HG03039 (cell line): ENCODE data around the gene DENND10.
"Not testable (repeated sequence)": the region's sequence is repeated elsewhere in the genome, so short reads cannot be mapped to it uniquely, and the experiment has no call there.

Experiments used
- ATAC-seq: cut with Tn5 transposase; IDR thresholded peaks from one replicate; pipeline ENCODE4 v1.9.1; 2021; ENCODE audit warnings: mild to moderate bottlenecking, moderate library complexity; ENCODE audit not compliant: unreplicated experiment

The DENND10 gene

GRCh38 chr10:119129721-119130120 is 25.8 kb downstream of the DENND10 start:
- ATAC-seq = no peak

GRCh38 chr10:119131512-119132240 is 27.8 kb downstream of the DENND10 start:
- no peak for ATAC-seq

DNA sequence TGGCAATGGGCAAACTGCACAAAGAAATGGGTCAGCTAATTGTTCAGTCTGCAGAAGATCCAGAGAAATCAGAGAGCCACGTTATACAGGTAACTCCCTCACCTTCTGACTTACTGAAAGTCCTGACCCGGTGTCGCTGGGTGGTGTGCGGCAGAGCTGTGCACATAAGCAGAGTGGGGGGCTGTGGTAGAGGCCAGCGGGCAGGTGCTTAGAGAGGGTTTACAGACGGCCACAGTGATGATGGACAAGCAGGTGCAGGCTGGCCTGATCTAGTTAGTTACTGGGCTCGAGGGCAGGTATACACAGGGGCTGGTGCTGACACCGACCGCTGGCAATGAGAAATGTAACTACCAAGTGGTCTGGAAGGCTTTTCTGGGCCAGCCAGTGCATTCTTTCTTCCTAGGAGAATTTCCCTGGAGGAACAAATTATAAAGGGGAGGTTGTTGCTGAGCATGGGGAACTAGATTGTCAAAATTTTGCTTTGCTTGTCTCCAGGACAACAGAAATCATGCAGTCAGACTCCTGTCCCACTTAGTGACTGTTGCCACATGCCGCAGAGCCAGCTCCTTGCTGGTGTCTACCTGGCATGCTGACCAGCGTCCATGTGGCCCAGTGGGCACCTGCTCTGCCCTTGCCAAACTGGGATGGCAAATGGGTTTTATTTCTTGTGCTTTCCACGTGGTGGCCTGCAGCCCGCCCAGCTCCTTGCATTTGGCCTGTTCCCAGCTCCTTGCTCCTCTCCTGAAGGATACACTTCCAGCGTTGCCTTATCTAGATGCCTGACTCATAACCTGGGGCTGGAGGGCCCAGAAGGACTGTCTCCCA is 28.8 kb downstream of the DENND10 start:
- ATAC-seq = no peak

DNA sequence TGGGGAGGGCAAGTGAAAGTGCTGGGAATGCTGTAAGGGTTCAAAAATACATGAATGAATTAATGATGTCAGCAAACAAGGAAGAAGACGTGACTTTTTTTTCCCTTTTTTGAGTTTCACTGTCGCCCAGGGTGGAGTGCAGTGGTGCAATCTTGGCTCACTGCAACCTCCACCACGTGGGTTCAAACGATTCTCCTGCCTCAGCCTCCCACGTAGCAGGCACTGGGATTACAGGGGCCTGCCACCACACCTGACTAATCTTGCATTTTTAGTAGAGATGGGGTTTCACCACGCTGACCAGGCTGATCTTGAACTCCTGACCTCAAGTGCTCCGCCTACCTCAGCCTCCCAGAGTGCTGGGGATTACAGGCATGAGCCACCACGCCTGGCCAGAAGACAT is 30.0 kb downstream of the DENND10 start:
- ATAC-seq = no peak

GRCh38 chr10:119135513-119135881 is 31.6 kb downstream of the DENND10 start:
- no peak for ATAC-seq

DNA sequence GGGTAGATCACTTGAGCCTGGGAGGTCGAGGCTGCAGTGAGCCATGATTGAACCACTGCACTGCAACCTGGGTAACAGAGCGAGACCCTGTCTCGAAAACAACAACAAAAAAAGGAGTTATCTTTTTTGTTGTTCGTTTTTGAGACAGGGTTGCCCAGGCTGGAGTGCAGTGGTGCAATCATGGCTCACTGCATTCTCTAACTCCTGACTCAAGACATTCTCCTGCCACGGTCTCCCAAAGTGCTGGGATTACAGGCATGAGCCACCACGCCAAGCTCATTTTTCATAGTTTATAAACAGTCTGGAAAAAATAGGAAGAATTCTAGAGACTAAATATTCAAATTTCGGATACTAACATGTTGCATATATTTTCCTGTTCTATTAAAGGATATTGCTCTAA is 32.2 kb downstream of the DENND10 start:
- no peak for ATAC-seq

- ATAC-seq = not testable (repeated sequence)
Observed at GRCh38 chr10:119137878-119138277, 34.0 kb downstream of the DENND10 start.

DNA sequence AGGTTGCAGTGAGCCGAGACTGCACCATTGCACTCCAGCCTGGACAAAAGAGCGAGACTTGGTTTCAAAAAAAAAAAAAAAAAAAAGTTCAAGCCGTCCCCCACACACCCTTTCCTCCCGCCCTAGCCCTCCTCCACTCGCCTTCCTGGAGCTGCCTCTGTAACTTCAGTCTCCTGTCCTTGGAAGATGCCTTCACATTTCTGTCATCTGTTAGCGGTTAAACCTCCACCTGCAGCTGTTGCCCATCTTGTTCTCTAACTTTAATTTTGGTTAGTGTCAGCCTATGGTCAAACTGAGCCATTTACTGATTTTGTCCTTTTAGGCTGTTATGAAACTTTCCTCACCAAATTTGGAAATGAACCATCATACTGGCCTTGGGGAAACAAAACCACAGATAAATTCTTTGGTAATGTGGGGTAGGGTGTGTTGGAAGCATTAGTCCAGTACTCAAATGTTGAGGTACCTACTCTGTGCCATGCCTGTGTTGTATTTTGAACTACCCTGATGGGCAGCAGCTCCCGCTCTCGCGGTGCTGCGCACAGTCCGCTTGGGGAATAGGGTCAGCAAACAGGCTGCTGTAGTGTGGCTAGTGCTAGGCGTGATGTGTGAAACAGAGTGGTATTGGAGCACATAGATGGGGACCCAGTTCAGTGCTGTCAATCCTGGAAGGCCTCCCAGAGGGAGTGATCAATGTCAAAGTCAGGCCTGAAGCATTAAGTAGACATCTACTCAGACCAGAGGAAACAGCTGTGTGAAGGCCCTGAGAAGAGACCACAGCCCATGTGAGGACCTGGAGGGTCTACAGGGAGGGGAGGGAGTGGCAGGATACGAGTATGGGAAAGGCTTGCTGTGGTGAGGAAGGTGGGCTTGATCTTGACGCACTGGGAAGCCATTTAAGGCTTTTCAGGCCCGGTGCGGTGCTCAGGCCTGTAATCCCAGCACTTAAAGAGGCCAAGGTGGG is 34.7 kb downstream of the DENND10 start:
- no peak for ATAC-seq

- ATAC-seq = no peak
Observed at GRCh38 chr10:119139464-119140067, 35.7 kb downstream of the DENND10 start.

- ATAC-seq = no peak
Observed at GRCh38 chr10:119140603-119141245, 36.8 kb downstream of the DENND10 start.

DNA sequence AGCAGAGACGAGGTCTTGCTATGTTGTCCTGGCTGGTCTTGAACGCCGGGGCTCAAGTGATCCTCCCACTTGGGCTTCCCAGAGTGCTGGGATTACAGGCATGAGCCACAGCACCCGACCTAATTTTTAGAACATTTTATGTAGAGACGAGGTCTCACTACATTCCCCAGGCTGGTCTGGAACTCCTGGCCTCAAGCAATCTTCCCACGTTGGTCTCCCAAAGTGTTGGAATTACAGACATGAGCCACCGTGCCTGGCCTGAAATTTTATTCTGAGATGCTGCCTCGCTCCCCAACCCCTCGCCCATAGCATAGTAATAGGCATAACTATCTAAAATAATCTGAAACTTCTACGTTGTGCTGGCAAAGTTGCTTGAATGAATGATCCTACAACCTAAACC is 39.7 kb downstream of the DENND10 start:
- no peak for ATAC-seq

DNA sequence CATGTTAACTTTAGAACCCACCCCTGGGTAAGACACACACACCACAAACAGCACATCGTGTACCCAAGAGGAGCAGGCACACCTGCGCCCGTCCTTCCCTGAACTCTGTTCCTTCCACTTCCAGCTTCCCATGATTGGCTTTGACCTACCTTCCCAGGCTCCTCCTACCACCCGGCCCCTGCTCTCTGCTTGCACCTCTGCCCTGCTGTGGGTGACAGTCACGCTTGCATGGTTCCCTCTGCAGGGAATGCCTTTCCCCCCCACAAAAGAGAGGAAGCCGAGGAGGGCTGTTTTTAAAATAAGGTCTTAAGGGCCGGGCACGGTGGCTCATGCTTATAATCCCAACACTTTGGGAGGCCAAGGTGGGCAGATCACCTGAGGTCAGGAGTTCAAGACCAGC is 45.2 kb downstream of the DENND10 start:
- no peak for ATAC-seq

DNA sequence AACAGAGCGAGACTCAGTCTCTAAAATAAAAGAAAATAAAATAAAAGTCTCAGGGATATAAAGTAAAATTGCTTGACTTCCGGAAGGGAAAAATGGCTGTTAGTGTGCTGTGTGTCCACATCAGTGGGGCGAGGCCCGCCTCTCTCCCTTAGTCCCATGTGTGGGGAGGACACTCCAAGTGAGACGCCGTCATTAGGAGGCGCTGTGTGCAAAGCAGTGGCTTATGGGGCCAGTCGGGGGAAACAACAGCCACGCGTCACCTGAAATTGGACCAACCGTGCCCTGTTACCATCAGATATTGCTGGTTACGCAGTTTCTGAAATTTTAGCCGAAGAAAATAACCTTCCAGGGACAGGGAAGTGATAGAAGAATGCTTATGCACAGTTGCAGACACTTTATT is 45.8 kb downstream of the DENND10 start:
- no peak for ATAC-seq

GRCh38 chr10:119151601-119152000 is 47.7 kb downstream of the DENND10 start:
- not testable (repeated sequence) for ATAC-seq

DNA sequence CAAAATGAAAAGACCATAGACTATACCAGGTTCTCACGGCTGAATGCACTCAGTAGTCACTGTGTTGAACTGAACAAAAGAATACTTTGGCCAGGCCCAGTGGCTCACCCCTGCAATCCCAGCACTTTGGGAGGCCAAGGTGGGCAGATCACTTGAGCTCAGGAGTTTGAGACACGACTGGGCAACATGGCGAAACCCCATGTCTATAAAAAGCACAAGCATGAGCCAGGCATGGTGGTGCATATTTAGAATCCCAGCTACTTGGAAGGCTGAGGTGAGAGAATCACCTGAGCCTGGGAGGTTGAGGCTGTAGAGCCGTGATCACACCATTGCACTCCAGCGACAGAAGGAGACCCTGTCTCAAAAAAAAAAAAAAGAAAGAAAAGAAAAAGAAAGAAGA is 49.1 kb downstream of the DENND10 start:
- ATAC-seq = no peak

DNA sequence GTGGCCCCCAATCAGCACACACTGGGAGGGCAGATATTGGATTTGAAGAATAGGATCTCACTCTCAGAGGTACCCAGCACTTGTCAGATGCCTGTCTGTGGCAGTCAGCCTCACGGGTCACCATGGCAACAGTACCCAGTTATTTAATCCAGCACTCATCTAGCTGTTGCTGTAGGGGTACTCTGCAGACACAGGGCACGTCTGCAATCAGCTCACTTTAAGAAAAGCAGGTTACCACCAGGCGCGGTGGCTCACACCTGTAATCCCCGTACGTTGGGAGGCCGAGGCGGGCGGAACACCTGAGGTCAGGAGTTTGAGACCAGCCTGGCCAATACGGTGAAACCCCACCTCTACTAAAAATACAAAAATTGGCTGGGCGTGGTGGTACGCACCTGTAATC is 49.7 kb downstream of the DENND10 start:
- ATAC-seq = no peak

DNA sequence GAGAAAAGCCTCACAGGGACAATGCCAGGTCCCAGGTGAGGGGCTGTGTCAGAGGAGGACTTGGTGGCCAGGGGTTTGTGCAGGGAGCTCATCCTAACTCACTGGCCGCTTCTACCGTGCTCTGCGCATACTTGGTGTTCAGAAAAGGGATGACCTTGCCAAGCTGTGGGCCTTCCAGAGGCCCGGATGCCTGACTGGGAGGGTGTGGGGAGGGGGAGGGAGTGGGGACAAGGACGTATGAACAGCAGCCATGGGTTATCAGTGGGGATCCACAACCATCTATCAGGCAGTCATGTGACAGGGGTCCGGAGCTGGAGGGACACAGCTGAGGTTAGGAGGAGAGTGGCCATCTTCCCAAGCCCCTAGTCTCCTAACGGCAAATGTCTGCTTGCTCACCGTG is 55.4 kb downstream of the DENND10 start:
- ATAC-seq = no peak

- ATAC-seq = no peak
Observed at GRCh38 chr10:119161680-119162451, 58.0 kb downstream of the DENND10 start.

DNA sequence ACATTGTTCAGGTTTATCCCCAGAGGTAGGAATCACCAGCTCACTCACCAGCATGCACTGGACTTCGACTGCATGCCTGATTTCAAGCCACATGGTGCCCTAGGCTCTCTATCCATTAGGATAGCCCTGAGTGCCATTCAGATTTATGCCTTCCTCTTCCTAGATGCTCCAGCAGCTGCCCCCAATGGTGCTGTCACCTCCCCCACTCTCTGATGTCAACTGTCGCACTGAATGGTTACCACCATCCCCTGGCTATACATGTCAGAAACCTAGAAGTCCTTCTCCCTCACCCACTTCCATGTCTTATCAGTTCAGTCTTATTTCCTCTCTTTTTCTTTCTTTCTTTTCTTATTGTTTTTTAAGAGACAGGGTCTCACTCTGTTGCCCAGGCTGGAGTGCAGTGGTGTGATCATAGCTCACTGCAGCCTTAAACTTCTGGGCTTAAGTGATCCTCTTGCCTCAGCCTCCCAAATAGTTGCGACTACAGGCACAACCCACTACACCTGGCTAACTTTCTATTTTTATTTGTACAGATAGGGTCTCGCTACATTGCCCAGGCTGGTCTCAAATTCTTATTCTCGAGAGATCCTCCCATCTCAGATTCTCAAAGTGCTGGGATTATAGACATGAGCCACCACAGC is 58.7 kb downstream of the DENND10 start:
- no peak for ATAC-seq
